ENCODE measurements around the gene MRPL41. TPM values are rescaled to one million over a fixed set of nuclear protein-coding genes. Genes with fewer than 3 reads are reported as not detected.

The MRPL41 gene
- total RNA-seq (2014; rRNA removed; shearing (Covaris generic)) (32.6 and 32.8 TPM in 2 replicates), polyA plus RNA-seq (2016; fragmentation: Nextera tagmentation; extraction: Ambion mirVana) (146 and 165 TPM in 2 replicates)
- long read RNA-seq, transcript MRPL41-201 (2 exons, 1,262 nt): major isoform, 152 of 157 reads
- long read RNA-seq, partial matches to known transcripts: 5 of 157 reads
- long read RNA-seq, other reads (novel, unspliced or antisense): 0 of 157 reads

DNA sequence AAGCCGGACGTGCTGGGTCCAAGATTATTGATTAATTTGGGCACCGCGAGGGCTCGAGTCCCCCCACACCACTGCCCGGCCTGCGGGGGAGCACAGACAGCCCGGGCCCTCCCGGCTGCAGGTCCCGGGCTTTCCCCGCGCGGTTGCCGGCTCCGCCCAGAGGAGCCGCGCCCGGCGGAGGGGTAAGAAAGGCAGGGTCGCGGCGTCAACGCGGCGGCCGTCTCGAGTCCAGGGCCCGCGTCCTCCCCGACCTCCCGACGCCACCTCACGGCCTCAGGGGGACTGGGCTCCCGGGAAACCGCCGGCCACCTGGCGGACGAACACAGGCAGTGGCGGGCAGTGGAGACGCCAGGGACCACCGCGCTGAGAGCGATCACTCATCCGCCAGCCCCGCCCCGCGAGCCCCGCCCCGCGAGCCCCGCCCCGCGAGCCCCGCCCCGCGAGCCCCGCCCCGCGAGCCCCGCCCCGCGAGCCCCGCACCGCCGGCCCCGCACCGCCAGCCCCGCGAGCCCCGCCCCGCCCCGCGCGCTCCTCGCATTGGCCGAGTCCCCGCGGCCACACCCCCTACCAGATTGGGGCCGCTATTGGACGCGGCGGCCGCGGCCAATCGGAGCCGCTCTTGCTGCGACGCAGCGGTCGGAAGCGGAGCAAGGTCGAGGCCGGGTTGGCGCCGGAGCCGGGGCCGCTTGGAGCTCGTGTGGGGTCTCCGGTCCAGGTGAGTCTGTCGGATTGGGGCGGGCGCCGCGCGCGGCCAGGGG lies at the start of gene MRPL41:
TSS of gene MRPL41 (plus strand) at position 616 of the 758 bp plus-strand sequence. CDS start 203 bp downstream, outside the sequence.
- 0 out of 2 replicates have a peak within 1 kb of the TSS, but pooled peaks have one; percentile 32 for H3K27ac ChIP-seq (ENCODE audit: low read depth)
- H3K4me3 ChIP-seq: peak within 1 kb of the TSS; percentile 79
- TF ChIP-seq, protein P1, sequence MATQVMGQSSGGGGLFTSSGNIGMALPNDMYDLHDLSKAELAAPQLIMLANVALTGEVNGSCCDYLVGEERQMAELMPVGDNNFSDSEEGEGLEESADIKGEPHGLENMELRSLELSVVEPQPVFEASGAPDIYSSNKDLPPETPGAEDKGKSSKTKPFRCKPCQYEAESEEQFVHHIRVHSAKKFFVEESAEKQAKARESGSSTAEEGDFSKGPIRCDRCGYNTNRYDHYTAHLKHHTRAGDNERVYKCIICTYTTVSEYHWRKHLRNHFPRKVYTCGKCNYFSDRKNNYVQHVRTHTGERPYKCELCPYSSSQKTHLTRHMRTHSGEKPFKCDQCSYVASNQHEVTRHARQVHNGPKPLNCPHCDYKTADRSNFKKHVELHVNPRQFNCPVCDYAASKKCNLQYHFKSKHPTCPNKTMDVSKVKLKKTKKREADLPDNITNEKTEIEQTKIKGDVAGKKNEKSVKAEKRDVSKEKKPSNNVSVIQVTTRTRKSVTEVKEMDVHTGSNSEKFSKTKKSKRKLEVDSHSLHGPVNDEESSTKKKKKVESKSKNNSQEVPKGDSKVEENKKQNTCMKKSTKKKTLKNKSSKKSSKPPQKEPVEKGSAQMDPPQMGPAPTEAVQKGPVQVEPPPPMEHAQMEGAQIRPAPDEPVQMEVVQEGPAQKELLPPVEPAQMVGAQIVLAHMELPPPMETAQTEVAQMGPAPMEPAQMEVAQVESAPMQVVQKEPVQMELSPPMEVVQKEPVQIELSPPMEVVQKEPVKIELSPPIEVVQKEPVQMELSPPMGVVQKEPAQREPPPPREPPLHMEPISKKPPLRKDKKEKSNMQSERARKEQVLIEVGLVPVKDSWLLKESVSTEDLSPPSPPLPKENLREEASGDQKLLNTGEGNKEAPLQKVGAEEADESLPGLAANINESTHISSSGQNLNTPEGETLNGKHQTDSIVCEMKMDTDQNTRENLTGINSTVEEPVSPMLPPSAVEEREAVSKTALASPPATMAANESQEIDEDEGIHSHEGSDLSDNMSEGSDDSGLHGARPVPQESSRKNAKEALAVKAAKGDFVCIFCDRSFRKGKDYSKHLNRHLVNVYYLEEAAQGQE (IDR thresholded peaks at IDR 0.05; ENCODE audit: unreplicated experiment): no peak
- TF ChIP-seq JUNB (IDR thresholded peaks at IDR 0.05; ENCODE audit: unreplicated experiment): no peak
- TF ChIP-seq EZH2phosphoT487 (IDR thresholded peaks at IDR 0.05; ENCODE audit: unreplicated experiment): no peak
- peak; percentile 82 for TF ChIP-seq POLR2AphosphoS5 (IDR thresholded peaks at IDR 0.05; ENCODE audit: low read depth)
- TF ChIP-seq, protein P2, sequence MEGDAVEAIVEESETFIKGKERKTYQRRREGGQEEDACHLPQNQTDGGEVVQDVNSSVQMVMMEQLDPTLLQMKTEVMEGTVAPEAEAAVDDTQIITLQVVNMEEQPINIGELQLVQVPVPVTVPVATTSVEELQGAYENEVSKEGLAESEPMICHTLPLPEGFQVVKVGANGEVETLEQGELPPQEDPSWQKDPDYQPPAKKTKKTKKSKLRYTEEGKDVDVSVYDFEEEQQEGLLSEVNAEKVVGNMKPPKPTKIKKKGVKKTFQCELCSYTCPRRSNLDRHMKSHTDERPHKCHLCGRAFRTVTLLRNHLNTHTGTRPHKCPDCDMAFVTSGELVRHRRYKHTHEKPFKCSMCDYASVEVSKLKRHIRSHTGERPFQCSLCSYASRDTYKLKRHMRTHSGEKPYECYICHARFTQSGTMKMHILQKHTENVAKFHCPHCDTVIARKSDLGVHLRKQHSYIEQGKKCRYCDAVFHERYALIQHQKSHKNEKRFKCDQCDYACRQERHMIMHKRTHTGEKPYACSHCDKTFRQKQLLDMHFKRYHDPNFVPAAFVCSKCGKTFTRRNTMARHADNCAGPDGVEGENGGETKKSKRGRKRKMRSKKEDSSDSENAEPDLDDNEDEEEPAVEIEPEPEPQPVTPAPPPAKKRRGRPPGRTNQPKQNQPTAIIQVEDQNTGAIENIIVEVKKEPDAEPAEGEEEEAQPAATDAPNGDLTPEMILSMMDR (conservative IDR thresholded peaks at IDR 0.05; ENCODE audit: low read depth in 2 of 2): peak in 1 of 2 experiments; percentile 68; a peak in 3 of 4 replicates
- TF ChIP-seq CREB1 (CRISPR knock-in tag; IDR thresholded peaks at IDR 0.05; ENCODE audit: low read depth): peak; percentile 21
- no peak for TF ChIP-seq ZNF114 (CRISPR knock-in tag; IDR thresholded peaks at IDR 0.05)
- TF ChIP-seq, protein P3, sequence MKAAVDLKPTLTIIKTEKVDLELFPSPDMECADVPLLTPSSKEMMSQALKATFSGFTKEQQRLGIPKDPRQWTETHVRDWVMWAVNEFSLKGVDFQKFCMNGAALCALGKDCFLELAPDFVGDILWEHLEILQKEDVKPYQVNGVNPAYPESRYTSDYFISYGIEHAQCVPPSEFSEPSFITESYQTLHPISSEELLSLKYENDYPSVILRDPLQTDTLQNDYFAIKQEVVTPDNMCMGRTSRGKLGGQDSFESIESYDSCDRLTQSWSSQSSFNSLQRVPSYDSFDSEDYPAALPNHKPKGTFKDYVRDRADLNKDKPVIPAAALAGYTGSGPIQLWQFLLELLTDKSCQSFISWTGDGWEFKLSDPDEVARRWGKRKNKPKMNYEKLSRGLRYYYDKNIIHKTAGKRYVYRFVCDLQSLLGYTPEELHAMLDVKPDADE (IDR thresholded peaks at IDR 0.05): 0 out of 2 replicates have a peak, but pooled peaks have one; percentile 12
- TF ChIP-seq NANOG (IDR thresholded peaks at IDR 0.05; ENCODE audit: borderline replicate concordance): no peak
- no peak for TF ChIP-seq EZH2 (IDR thresholded peaks at IDR 0.05; ENCODE audit: low read depth, unreplicated experiment)
- TF ChIP-seq, protein P4, sequence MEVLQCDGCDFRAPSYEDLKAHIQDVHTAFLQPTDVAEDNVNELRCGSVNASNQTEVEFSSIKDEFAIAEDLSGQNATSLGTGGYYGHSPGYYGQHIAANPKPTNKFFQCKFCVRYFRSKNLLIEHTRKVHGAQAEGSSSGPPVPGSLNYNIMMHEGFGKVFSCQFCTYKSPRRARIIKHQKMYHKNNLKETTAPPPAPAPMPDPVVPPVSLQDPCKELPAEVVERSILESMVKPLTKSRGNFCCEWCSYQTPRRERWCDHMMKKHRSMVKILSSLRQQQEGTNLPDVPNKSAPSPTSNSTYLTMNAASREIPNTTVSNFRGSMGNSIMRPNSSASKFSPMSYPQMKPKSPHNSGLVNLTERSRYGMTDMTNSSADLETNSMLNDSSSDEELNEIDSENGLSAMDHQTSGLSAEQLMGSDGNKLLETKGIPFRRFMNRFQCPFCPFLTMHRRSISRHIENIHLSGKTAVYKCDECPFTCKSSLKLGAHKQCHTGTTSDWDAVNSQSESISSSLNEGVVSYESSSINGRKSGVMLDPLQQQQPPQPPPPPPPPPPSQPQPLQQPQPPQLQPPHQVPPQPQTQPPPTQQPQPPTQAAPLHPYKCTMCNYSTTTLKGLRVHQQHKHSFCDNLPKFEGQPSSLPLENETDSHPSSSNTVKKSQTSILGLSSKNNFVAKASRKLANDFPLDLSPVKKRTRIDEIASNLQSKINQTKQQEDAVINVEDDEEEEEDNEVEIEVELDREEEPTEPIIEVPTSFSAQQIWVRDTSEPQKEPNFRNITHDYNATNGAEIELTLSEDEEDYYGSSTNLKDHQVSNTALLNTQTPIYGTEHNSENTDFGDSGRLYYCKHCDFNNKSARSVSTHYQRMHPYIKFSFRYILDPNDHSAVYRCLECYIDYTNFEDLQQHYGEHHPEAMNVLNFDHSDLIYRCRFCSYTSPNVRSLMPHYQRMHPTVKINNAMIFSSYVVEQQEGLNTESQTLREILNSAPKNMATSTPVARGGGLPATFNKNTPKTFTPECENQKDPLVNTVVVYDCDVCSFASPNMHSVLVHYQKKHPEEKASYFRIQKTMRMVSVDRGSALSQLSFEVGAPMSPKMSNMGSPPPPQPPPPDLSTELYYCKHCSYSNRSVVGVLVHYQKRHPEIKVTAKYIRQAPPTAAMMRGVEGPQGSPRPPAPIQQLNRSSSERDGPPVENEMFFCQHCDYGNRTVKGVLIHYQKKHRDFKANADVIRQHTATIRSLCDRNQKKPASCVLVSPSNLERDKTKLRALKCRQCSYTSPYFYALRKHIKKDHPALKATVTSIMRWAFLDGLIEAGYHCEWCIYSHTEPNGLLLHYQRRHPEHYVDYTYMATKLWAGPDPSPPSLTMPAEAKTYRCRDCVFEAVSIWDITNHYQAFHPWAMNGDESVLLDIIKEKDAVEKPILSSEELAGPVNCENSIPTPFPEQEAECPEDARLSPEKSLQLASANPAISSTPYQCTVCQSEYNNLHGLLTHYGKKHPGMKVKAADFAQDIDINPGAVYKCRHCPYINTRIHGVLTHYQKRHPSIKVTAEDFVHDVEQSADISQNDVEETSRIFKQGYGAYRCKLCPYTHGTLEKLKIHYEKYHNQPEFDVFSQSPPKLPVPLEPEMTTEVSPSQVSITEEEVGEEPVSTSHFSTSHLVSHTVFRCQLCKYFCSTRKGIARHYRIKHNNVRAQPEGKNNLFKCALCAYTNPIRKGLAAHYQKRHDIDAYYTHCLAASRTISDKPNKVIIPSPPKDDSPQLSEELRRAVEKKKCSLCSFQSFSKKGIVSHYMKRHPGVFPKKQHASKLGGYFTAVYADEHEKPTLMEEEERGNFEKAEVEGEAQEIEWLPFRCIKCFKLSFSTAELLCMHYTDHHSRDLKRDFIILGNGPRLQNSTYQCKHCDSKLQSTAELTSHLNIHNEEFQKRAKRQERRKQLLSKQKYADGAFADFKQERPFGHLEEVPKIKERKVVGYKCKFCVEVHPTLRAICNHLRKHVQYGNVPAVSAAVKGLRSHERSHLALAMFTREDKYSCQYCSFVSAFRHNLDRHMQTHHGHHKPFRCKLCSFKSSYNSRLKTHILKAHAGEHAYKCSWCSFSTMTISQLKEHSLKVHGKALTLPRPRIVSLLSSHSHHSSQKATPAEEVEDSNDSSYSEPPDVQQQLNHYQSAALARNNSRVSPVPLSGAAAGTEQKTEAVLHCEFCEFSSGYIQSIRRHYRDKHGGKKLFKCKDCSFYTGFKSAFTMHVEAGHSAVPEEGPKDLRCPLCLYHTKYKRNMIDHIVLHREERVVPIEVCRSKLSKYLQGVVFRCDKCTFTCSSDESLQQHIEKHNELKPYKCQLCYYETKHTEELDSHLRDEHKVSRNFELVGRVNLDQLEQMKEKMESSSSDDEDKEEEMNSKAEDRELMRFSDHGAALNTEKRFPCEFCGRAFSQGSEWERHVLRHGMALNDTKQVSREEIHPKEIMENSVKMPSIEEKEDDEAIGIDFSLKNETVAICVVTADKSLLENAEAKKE (CRISPR knock-in tag; IDR thresholded peaks at IDR 0.05): no peak
- TF ChIP-seq ZNF331 (CRISPR knock-in tag; IDR thresholded peaks at IDR 0.05; ENCODE audit: low read depth): no peak
- TF ChIP-seq STAT1 (IDR thresholded peaks at IDR 0.05; ENCODE audit: unreplicated experiment): no peak
- ATAC-seq: peak; percentile 81
- H3K4me1 Mint-ChIP-seq: peaks cover 6% of the 10 kb centered on the region
- peak within 1 kb of the TSS; percentile 87 for H3K4me2 ChIP-seq
- peaks cover 3% of the 10 kb centered on the region; the same call in 1 of the 2 replicates for H3K4me1 ChIP-seq (ENCODE audit: insufficient read depth)
- H3K79me2 ChIP-seq (replicated peaks; ENCODE audit: insufficient read depth): no peaks in the 10 kb centered on the region
- peak within 1 kb of the TSS; percentile 77 for H3K4me3 Mint-ChIP-seq
- peak within 1 kb of the TSS; percentile 29; the same call in 1 of the 2 replicates for H3K27ac Mint-ChIP-seq
- peaks cover 40% of the 10 kb centered on the region for H3K36me3 Mint-ChIP-seq (ENCODE audit: low read depth)
- no peaks in the 10 kb centered on the region for H3K9me2 ChIP-seq (ENCODE audit: insufficient read depth)
- DNase-seq (ENCODE audit: low spot score): peak; percentile 94
- no peaks in the 10 kb centered on the region for H3K27me3 ChIP-seq (ENCODE audit: insufficient read depth)
- no peaks in the 10 kb centered on the region for H4K20me1 ChIP-seq (replicated peaks; ENCODE audit: insufficient read depth)
- H3K36me3 ChIP-seq (ENCODE audit: insufficient read depth): 0 out of 2 replicates have a peak, but pooled peaks cover 3% of the 10 kb centered on the region
- H3F3A ChIP-seq (replicated peaks; ENCODE audit: low read depth): peaks cover 19% of the 10 kb centered on the region
- H3K27me3 Mint-ChIP-seq (ENCODE audit: insufficient read depth, low read depth, poor library complexity): peaks cover 6% of the 10 kb centered on the region
- peaks cover 10% of the 10 kb centered on the region for H3K9me3 Mint-ChIP-seq
- no peak within 1 kb of the TSS for H2AFZ ChIP-seq
